ENCODE measurements around the gene TPSG1. TPM values are rescaled to one million over a fixed set of nuclear protein-coding genes. Genes with fewer than 3 reads are reported as not detected.

Gene TPSG1
- total and polyA plus RNA-seq, 5 donors: 0.21 TPM; not detected in 4

GRCh38 chr16:1220098-1220728 is 4.9 kb downstream of the TPSG1 start:
- Histone ChIP-seq H3K27me3 (ENCODE audit: control insufficient read depth, insufficient read depth) (no peaks in the 10 kb centered on the region), H3K4me3 (ENCODE audit: low read length) (no peak overlapping the region), H3K9me3 (ENCODE audit: control insufficient read depth, low read length) (no peaks in the 10 kb centered on the region), H3K4me1 (ENCODE audit: control insufficient read depth, insufficient read depth, low read length) (no peaks in the 10 kb centered on the region), H3K27ac (ENCODE audit: low read length) (no peak overlapping the region)
- ATAC-seq (no peak), DNase-seq (no peak)
- WGBS: 93% methylated on average over 55 of the region's 55 CpGs
- intact Hi-C loops (cut with DNase I): no loop called here

DNA sequence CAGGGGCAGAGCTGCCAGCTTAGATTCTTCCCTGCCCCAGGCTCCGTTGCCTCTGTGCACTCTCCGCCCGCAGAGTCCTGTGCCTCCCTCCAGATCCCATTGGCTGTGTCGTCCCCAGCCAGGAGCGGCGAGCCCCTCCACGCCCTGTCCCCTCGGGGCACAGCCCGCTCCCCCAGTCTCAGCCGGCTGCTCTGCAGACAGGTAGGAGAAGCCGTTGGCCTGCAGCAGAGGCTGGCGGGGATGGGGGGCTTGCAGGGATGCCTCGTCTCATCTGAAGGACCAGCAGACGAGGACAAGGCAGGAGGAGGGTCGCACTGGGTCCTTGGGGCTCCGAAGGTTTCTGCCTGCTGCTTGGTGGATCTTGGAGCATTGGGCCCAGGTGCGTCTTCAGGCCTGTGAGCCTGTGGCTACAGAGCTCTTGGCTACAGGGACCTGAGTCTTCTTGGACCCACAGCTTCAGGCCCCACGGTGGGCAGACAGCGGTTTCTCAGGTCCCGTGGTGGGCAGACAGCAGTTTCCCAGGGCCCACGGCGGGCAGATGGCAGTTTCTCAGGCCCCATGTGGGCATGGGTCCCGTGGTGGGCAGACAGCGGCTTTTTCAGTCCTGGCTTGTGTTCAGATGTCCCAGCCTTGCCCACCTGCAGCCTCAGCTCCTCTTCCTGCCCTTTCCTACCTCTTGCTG is 6.0 kb downstream of the TPSG1 start:
- H3K27ac ChIP-seq (ENCODE audit: low read length): no peak overlapping the region
- ATAC-seq (no peak), DNase-seq (no peak)
- intact Hi-C loops (cut with DNase I): no loop called here
- H3K4me1 ChIP-seq (ENCODE audit: control insufficient read depth, insufficient read depth, low read length): no peaks in the 10 kb centered on the region
- 82% methylated on average over 24 of the region's 24 CpGs for WGBS
- no peak overlapping the region for H3K4me3 ChIP-seq (ENCODE audit: low read length)
- H3K9me3 ChIP-seq (ENCODE audit: control insufficient read depth, low read length): no peaks in the 10 kb centered on the region
- H3K27me3 ChIP-seq (ENCODE audit: control insufficient read depth, insufficient read depth): no peaks in the 10 kb centered on the region

- DNase-seq (no peak), ATAC-seq (no peak)
- no peaks in the 10 kb centered on the region for H3K9me3 ChIP-seq (ENCODE audit: control insufficient read depth, low read length)
- WGBS: 89% methylated on average over 49 of the region's 49 CpGs
- intact Hi-C loops (cut with DNase I): no loop called here
- no peaks in the 10 kb centered on the region for H3K4me1 ChIP-seq (ENCODE audit: control insufficient read depth, insufficient read depth, low read length)
- H3K4me3 ChIP-seq (ENCODE audit: low read length): no peak overlapping the region
- H3K27me3 ChIP-seq (ENCODE audit: control insufficient read depth, insufficient read depth): no peaks in the 10 kb centered on the region
- H3K27ac ChIP-seq (ENCODE audit: low read length): no peak overlapping the region
Observed at GRCh38 chr16:1218061-1218929, 6.8 kb downstream of the TPSG1 start.

- H3K4me1 ChIP-seq (ENCODE audit: control insufficient read depth, insufficient read depth, low read length): no peaks in the 10 kb centered on the region
- no peaks in the 10 kb centered on the region for H3K9me3 ChIP-seq (ENCODE audit: control insufficient read depth, low read length)
- H3K4me3 ChIP-seq (ENCODE audit: low read length): no peak overlapping the region
- no peak for ATAC-seq
- 89% methylated on average over 24 of the region's 24 CpGs for WGBS
- intact Hi-C loops (cut with DNase I): no loop called here
- H3K27me3 ChIP-seq (ENCODE audit: control insufficient read depth, insufficient read depth): no peaks in the 10 kb centered on the region
- DNase-seq: no peak
- no peak overlapping the region for H3K27ac ChIP-seq (ENCODE audit: low read length)
Observed at GRCh38 chr16:1217526-1217925, 7.5 kb downstream of the TPSG1 start.

DNA sequence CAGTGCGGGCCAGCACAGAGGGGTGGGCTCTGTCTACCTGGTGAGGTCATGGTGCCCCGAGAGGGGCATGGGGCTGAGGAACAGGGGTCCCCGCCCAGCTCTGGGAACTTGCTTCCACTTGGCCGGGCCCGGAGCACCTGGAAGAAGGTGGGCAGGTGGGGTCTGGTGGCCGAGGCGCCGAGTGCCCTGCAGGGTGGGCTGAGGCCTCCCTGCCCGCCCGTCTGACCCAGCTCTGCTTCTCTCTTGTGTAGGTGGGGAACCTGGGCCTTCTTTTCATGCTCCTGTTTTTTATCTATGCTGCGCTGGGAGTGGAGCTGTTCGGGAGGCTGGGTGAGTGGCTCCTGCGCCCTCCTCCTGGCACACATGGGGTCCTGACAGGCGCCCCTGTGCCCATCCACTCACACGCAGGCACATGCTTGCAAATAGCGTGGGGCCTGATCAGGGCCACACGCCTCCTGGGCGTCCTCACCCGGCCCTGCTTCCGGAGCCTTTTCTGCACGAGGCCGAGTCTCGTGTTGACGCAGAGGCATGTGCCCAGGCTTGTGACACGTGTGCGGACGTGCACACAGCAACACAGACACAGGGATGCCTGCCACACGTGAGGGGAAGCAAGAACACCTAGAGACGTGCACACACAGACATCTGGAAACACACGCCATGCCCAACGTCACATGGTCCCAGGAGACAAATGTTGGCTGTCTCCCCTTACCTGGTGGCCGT is 8.2 kb downstream of the TPSG1 start:
- Histone ChIP-seq H3K27me3 (ENCODE audit: control insufficient read depth, insufficient read depth) (no peaks in the 10 kb centered on the region), H3K4me1 (ENCODE audit: control insufficient read depth, insufficient read depth, low read length) (no peaks in the 10 kb centered on the region), H3K4me3 (ENCODE audit: low read length) (no peak overlapping the region), H3K27ac (ENCODE audit: low read length) (no peak overlapping the region), H3K9me3 (ENCODE audit: control insufficient read depth, low read length) (no peaks in the 10 kb centered on the region)
- no peak for DNase-seq
- no peak for ATAC-seq
- 89% methylated on average over 32 of the region's 32 CpGs for WGBS
- intact Hi-C loops (cut with DNase I): no loop called here

DNA sequence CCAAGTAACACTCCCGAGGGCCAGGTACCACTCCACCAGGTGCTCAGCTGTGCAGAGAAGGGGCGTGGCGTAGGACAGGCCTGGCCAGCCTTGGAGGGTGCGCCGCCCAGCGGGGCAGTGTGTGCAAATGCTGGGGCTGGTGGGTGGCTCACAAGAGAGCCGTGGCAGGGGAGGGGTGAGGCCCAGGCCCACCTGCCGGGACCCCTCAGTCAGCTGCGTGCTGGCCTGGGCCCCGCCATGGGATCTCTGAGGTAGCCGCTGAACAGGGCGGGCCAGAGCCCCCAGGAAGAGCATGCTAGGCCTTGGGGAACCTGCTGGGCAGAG is 8.8 kb downstream of the TPSG1 start:
- no peaks in the 10 kb centered on the region for H3K9me3 ChIP-seq (ENCODE audit: control insufficient read depth, low read length)
- no peaks in the 10 kb centered on the region for H3K4me1 ChIP-seq (ENCODE audit: control insufficient read depth, insufficient read depth, low read length)
- intact Hi-C loops (cut with DNase I): no loop called here
- ATAC-seq: no peak
- no peaks in the 10 kb centered on the region for H3K27me3 ChIP-seq (ENCODE audit: control insufficient read depth, insufficient read depth)
- H3K4me3 ChIP-seq (ENCODE audit: low read length): no peak overlapping the region
- no peak for DNase-seq
- no peak overlapping the region for H3K27ac ChIP-seq (ENCODE audit: low read length)
- WGBS: 86% methylated on average over 12 of the region's 12 CpGs

DNA sequence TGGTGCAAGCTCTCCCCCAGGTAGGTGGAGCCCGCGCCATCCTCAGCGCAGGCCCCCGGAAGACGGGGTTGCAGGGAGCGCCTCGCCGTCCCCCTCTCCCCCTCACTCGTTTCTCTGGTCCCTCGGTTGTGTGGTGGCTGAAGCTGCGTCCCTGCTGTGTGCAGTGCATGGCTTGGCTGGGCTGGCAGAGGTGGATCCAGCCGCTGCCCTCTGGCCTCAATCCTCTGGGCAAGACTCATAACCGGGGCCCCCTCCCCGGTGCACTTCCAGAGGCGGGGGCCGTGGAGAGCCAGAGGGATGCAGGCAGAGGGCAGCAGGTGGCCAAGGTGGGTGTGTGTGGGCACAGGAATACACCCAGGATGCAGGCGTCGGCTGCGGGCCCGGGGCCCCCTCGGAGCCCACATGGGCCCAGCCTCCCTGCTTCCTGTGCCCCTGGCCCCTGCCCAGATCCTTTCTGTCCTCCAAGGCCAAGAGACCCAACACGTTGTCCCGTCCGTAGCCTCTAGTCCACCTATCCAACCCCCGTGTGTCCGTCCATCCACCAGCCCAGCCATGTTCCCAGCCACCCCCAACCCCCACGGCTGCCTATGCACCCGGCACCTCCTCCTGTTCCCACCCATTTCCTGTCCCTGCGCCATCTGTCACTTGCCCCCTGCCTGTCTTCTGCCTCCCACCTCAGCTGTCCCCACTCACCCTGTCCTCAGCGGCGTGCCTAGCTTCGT is 9.3 kb downstream of the TPSG1 start:
- Histone ChIP-seq H3K4me1 (ENCODE audit: control insufficient read depth, insufficient read depth, low read length) (no peaks in the 10 kb centered on the region), H3K9me3 (ENCODE audit: control insufficient read depth, low read length) (no peaks in the 10 kb centered on the region), H3K27me3 (ENCODE audit: control insufficient read depth, insufficient read depth) (no peaks in the 10 kb centered on the region), H3K27ac (ENCODE audit: low read length) (no peak overlapping the region), H3K4me3 (ENCODE audit: low read length) (no peak overlapping the region)
- no peak for ATAC-seq
- intact Hi-C loops (cut with DNase I): no loop called here
- WGBS: 76% methylated on average over 32 of the region's 32 CpGs
- DNase-seq: no peak

DNA sequence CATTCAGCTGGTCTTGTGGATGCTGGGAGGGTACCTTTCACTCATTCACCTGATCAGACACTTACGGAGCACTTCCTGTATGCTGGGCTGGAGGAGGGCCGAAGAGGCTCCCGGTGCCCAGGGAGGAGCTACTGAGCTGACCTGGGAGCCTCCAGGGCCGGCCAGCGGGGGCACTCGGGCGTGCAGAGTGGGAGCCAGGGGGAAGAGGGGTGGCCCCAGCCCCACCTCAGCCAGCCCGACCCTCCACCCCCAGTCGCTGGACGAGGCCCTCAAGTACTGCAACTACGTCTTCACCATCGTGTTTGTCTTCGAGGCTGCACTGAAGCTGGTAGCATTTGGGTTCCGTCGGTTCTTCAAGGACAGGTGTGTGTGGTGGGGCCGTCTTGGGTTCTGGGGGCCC is 10.3 kb downstream of the TPSG1 start:
- WGBS: 83% methylated on average over 16 of the region's 16 CpGs
- Histone ChIP-seq H3K27me3 (ENCODE audit: control insufficient read depth, insufficient read depth) (no peaks in the 10 kb centered on the region), H3K4me3 (ENCODE audit: low read length) (no peak overlapping the region), H3K9me3 (ENCODE audit: control insufficient read depth, low read length) (no peaks in the 10 kb centered on the region), H3K27ac (ENCODE audit: low read length) (no peak overlapping the region), H3K4me1 (ENCODE audit: control insufficient read depth, insufficient read depth, low read length) (no peaks in the 10 kb centered on the region)
- ATAC-seq (no peak), DNase-seq (no peak)
- intact Hi-C loops (cut with DNase I): no loop called here

GRCh38 chr16:1213796-1214372 is 11.2 kb downstream of the TPSG1 start:
- intact Hi-C loops (cut with DNase I): no loop called here

DNA sequence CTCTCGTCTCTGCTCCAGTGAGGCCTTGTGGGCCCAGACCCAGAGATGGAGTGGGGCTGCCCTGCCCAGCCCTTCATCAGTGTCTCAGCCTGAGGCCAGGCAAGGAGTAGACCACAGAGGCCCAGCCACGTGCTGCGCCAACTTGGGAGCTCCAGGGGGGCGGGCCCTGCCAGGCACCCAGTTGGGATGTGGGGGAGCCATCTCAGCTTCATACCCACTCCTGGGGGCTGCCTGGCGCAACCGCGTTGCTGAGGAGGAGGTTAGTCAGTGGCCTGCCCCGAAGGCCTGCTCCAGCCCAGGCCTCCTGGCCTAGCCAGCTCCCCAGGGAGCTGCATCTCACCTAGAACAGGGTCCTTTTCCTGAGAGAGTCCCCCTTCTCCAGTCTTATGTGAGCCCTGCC is 11.8 kb downstream of the TPSG1 start:
- WGBS: 91% methylated on average over 8 of the region's 8 CpGs
- H3K4me3 ChIP-seq (ENCODE audit: low read length): no peak overlapping the region
- H3K9me3 ChIP-seq (ENCODE audit: control insufficient read depth, low read length): no peaks in the 10 kb centered on the region
- DNase-seq (no peak), ATAC-seq (no peak)
- intact Hi-C loops (cut with DNase I): no loop called here
- no peak overlapping the region for H3K27ac ChIP-seq (ENCODE audit: low read length)
- H3K27me3 ChIP-seq (ENCODE audit: control insufficient read depth, insufficient read depth): no peaks in the 10 kb centered on the region
- H3K4me1 ChIP-seq (ENCODE audit: control insufficient read depth, insufficient read depth, low read length): no peaks in the 10 kb centered on the region

More at GRCh38 chr16:1213796-1214372, 11.2 kb downstream of the TPSG1 start:
- Histone ChIP-seq H3K4me1 (ENCODE audit: control insufficient read depth, insufficient read depth, low read length) (no peaks in the 10 kb centered on the region), H3K27ac (ENCODE audit: low read length) (no peak overlapping the region), H3K9me3 (ENCODE audit: control insufficient read depth, low read length) (no peaks in the 10 kb centered on the region), H3K4me3 (ENCODE audit: low read length) (no peak overlapping the region), H3K27me3 (ENCODE audit: control insufficient read depth, insufficient read depth) (no peaks in the 10 kb centered on the region)
- DNase-seq (no peak), ATAC-seq (no peak)
- 85% methylated on average over 25 of the region's 25 CpGs for WGBS
